ENCODE results near the gene MZB1. TPM values are rescaled to one million over a fixed set of nuclear protein-coding genes. Genes with fewer than 3 reads are reported as not detected.

Gene MZB1
- total and polyA plus RNA-seq, 2 donors: 380 to 400 TPM

- Histone ChIP-seq H3K27me3 (ENCODE audit: control insufficient read depth in 2 of 2, insufficient read depth in 1 of 2, low read length in 1 of 2) (no peaks in the 10 kb centered on the region), H3K4me1 (ENCODE audit: control insufficient read depth in 2 of 2, insufficient read depth in 2 of 2, low read length in 2 of 2) (peaks cover 13 to 19% of the 10 kb centered on the region in 2 donors), H3K27ac (ENCODE audit: low read depth in 1 of 2, low read length in 1 of 2) (no peak overlapping the region), H3K9me3 (ENCODE audit: control insufficient read depth in 2 of 2, insufficient read depth in 1 of 2, low read length in 1 of 2) (peaks cover 0 to 4% of the 10 kb centered on the region in 2 donors), H3K4me3 (ENCODE audit: low read length in 2 of 2) (no peak overlapping the region), H3K36me3 (ENCODE audit: control insufficient read depth in 2 of 2, insufficient read depth in 2 of 2, low read length in 1 of 2) (no peaks in the 10 kb centered on the region)
- DNase-seq (ENCODE audit: low read depth in 6 of 9, low spot score in 9 of 9): peak in 1 of 9 donors; percentile 20
Measured at GRCh38 chr5:139407517-139407916, 17.8 kb upstream of the MZB1 start.

- DNase-seq (ENCODE audit: low read depth in 6 of 9, low spot score in 9 of 9): no peak
- 97% methylated on average over 2 of the region's 2 CpGs for WGBS
- Histone ChIP-seq H3K4me1 (ENCODE audit: control insufficient read depth in 2 of 2, insufficient read depth in 2 of 2, low read length in 2 of 2) (peaks cover 13 to 19% of the 10 kb centered on the region in 2 donors), H3K27ac (ENCODE audit: low read depth in 1 of 2, low read length in 1 of 2) (no peak overlapping the region), H3K27me3 (ENCODE audit: control insufficient read depth in 2 of 2, insufficient read depth in 1 of 2, low read length in 1 of 2) (no peaks in the 10 kb centered on the region), H3K9me3 (ENCODE audit: control insufficient read depth in 2 of 2, insufficient read depth in 1 of 2, low read length in 1 of 2) (peaks cover 0 to 4% of the 10 kb centered on the region in 2 donors), H3K36me3 (ENCODE audit: control insufficient read depth in 2 of 2, insufficient read depth in 2 of 2, low read length in 1 of 2) (no peaks in the 10 kb centered on the region), H3K4me3 (ENCODE audit: low read length in 2 of 2) (no peak overlapping the region)
Measured at GRCh38 chr5:139406963-139407362, 17.2 kb upstream of the MZB1 start.

- no peak for DNase-seq (ENCODE audit: low read depth in 6 of 9, low spot score in 9 of 9)
- H3K36me3 ChIP-seq (ENCODE audit: control insufficient read depth in 2 of 2, insufficient read depth in 2 of 2, low read length in 1 of 2): no peaks in the 10 kb centered on the region
- peak overlapping the region; percentile 98 to 99 for H3K27ac ChIP-seq (ENCODE audit: low read depth in 1 of 2, low read length in 1 of 2)
- 74% methylated on average over 5 of the region's 5 CpGs for WGBS
- peaks cover 13 to 19% of the 10 kb centered on the region in 2 donors for H3K4me1 ChIP-seq (ENCODE audit: control insufficient read depth in 2 of 2, insufficient read depth in 2 of 2, low read length in 2 of 2)
- H3K4me3 ChIP-seq (ENCODE audit: low read length in 2 of 2): peak overlapping the region; percentile 67 to 69
- peaks cover 0 to 4% of the 10 kb centered on the region in 2 donors for H3K9me3 ChIP-seq (ENCODE audit: control insufficient read depth in 2 of 2, insufficient read depth in 1 of 2, low read length in 1 of 2)
- H3K27me3 ChIP-seq (ENCODE audit: control insufficient read depth in 2 of 2, insufficient read depth in 1 of 2, low read length in 1 of 2): no peaks in the 10 kb centered on the region
Measured at GRCh38 chr5:139404484-139404840, 14.7 kb upstream of the MZB1 start.

GRCh38 chr5:139403787-139404483 lies 14.2 kb upstream of the MZB1 start, which contains the start of gene SPATA24:
SPATA24 (minus strand) TSS chr5:139404089; CDS start chr5:139404060, 29 bp downstream.
- Histone ChIP-seq H3K27me3 (ENCODE audit: control insufficient read depth in 2 of 2, insufficient read depth in 1 of 2, low read length in 1 of 2) (no peaks in the 10 kb centered on the region), H3K36me3 (ENCODE audit: control insufficient read depth in 2 of 2, insufficient read depth in 2 of 2, low read length in 1 of 2) (no peaks in the 10 kb centered on the region), H3K27ac (ENCODE audit: low read depth in 1 of 2, low read length in 1 of 2) (peak within 1 kb of the TSS; percentile 98 to 99), H3K9me3 (ENCODE audit: control insufficient read depth in 2 of 2, insufficient read depth in 1 of 2, low read length in 1 of 2) (peaks cover 0 to 4% of the 10 kb centered on the region in 2 donors), H3K4me3 (ENCODE audit: low read length in 2 of 2) (peak within 1 kb of the TSS; percentile 67 to 69), H3K4me1 (ENCODE audit: control insufficient read depth in 2 of 2, insufficient read depth in 2 of 2, low read length in 2 of 2) (peaks cover 13 to 19% of the 10 kb centered on the region in 2 donors)
- 1% methylated on average over 41 of the region's 41 CpGs for WGBS
- peak; percentile 89 to 99 (median 97) for DNase-seq (ENCODE audit: low read depth in 6 of 9, low spot score in 9 of 9)

GRCh38 chr5:139403418-139403786 lies 13.7 kb upstream of the MZB1 start:
- Histone ChIP-seq H3K4me1 (ENCODE audit: control insufficient read depth in 2 of 2, insufficient read depth in 2 of 2, low read length in 2 of 2) (peaks cover 13 to 19% of the 10 kb centered on the region in 2 donors), H3K36me3 (ENCODE audit: control insufficient read depth in 2 of 2, insufficient read depth in 2 of 2, low read length in 1 of 2) (no peaks in the 10 kb centered on the region), H3K27ac (ENCODE audit: low read depth in 1 of 2, low read length in 1 of 2) (peak overlapping the region; percentile 98 to 99), H3K9me3 (ENCODE audit: control insufficient read depth in 2 of 2, insufficient read depth in 1 of 2, low read length in 1 of 2) (peaks cover 0 to 4% of the 10 kb centered on the region in 2 donors), H3K27me3 (ENCODE audit: control insufficient read depth in 2 of 2, insufficient read depth in 1 of 2, low read length in 1 of 2) (no peaks in the 10 kb centered on the region), H3K4me3 (ENCODE audit: low read length in 2 of 2) (peak overlapping the region; percentile 67 to 69)
- WGBS: 27% methylated on average over 7 of the region's 7 CpGs
- no peak for DNase-seq (ENCODE audit: low read depth in 6 of 9, low spot score in 9 of 9)

GRCh38 chr5:139402561-139403158 lies 12.9 kb upstream of the MZB1 start:
- peaks cover 13 to 19% of the 10 kb centered on the region in 2 donors for H3K4me1 ChIP-seq (ENCODE audit: control insufficient read depth in 2 of 2, insufficient read depth in 2 of 2, low read length in 2 of 2)
- peak overlapping the region in 1 of 2 donors; percentile 98 for H3K27ac ChIP-seq (ENCODE audit: low read depth in 1 of 2, low read length in 1 of 2)
- no peaks in the 10 kb centered on the region for H3K36me3 ChIP-seq (ENCODE audit: control insufficient read depth in 2 of 2, insufficient read depth in 2 of 2, low read length in 1 of 2)
- no peak overlapping the region for H3K4me3 ChIP-seq (ENCODE audit: low read length in 2 of 2)
- WGBS: 72% methylated on average over 7 of the region's 7 CpGs
- DNase-seq (ENCODE audit: low read depth in 6 of 9, low spot score in 9 of 9): peak in 1 of 9 donors; percentile 62
- no peaks in the 10 kb centered on the region for H3K27me3 ChIP-seq (ENCODE audit: control insufficient read depth in 2 of 2, insufficient read depth in 1 of 2, low read length in 1 of 2)
- peaks cover 0 to 4% of the 10 kb centered on the region in 2 donors for H3K9me3 ChIP-seq (ENCODE audit: control insufficient read depth in 2 of 2, insufficient read depth in 1 of 2, low read length in 1 of 2)

GRCh38 chr5:139401546-139401945 lies 11.8 kb upstream of the MZB1 start:
- no peak overlapping the region for H3K27ac ChIP-seq (ENCODE audit: low read depth in 1 of 2, low read length in 1 of 2)
- no peaks in the 10 kb centered on the region for H3K27me3 ChIP-seq (ENCODE audit: control insufficient read depth in 2 of 2, insufficient read depth in 1 of 2, low read length in 1 of 2)
- H3K4me1 ChIP-seq (ENCODE audit: control insufficient read depth in 2 of 2, insufficient read depth in 2 of 2, low read length in 2 of 2): peaks cover 13 to 23% of the 10 kb centered on the region in 2 donors
- H3K4me3 ChIP-seq (ENCODE audit: low read length in 2 of 2): no peak overlapping the region
- no peak for DNase-seq (ENCODE audit: low read depth in 6 of 9, low spot score in 9 of 9)
- peaks cover 0 to 2% of the 10 kb centered on the region in 2 donors for H3K36me3 ChIP-seq (ENCODE audit: control insufficient read depth in 2 of 2, insufficient read depth in 2 of 2, low read length in 1 of 2)
- 96% methylated on average over 10 of the region's 10 CpGs for WGBS
- peaks cover 0 to 4% of the 10 kb centered on the region in 2 donors for H3K9me3 ChIP-seq (ENCODE audit: control insufficient read depth in 2 of 2, insufficient read depth in 1 of 2, low read length in 1 of 2)

- H3K27me3 ChIP-seq (ENCODE audit: control insufficient read depth in 2 of 2, insufficient read depth in 1 of 2, low read length in 1 of 2): peaks cover 0 to 11% of the 10 kb centered on the region in 2 donors
- H3K4me1 ChIP-seq (ENCODE audit: control insufficient read depth in 2 of 2, insufficient read depth in 2 of 2, low read length in 2 of 2): peaks cover 16 to 39% of the 10 kb centered on the region in 2 donors
- H3K9me3 ChIP-seq (ENCODE audit: control insufficient read depth in 2 of 2, insufficient read depth in 1 of 2, low read length in 1 of 2): peaks cover 0 to 7% of the 10 kb centered on the region in 2 donors
- H3K36me3 ChIP-seq (ENCODE audit: control insufficient read depth in 2 of 2, insufficient read depth in 2 of 2, low read length in 1 of 2): peaks cover 0 to 7% of the 10 kb centered on the region in 2 donors
- 95% methylated on average over 6 of the region's 6 CpGs for WGBS
- DNase-seq (ENCODE audit: low read depth in 6 of 9, low spot score in 9 of 9): no peak
- H3K4me3 ChIP-seq (ENCODE audit: low read length in 2 of 2): no peak overlapping the region
- no peak overlapping the region for H3K27ac ChIP-seq (ENCODE audit: low read depth in 1 of 2, low read length in 1 of 2)
Measured at GRCh38 chr5:139399501-139400121, 9.9 kb upstream of the MZB1 start.

GRCh38 chr5:139397921-139398320 lies 8.2 kb upstream of the MZB1 start:
- H3K4me3 ChIP-seq (ENCODE audit: low read length in 2 of 2): no peak overlapping the region
- H3K27me3 ChIP-seq (ENCODE audit: control insufficient read depth in 2 of 2, insufficient read depth in 1 of 2, low read length in 1 of 2): peaks cover 0 to 28% of the 10 kb centered on the region in 2 donors
- no peak overlapping the region for H3K27ac ChIP-seq (ENCODE audit: low read depth in 1 of 2, low read length in 1 of 2)
- peaks cover 0 to 7% of the 10 kb centered on the region in 2 donors for H3K36me3 ChIP-seq (ENCODE audit: control insufficient read depth in 2 of 2, insufficient read depth in 2 of 2, low read length in 1 of 2)
- H3K9me3 ChIP-seq (ENCODE audit: control insufficient read depth in 2 of 2, insufficient read depth in 1 of 2, low read length in 1 of 2): peaks cover 0 to 5% of the 10 kb centered on the region in 2 donors
- no peak for DNase-seq (ENCODE audit: low read depth in 6 of 9, low spot score in 9 of 9)
- WGBS: 90% methylated on average over 6 of the region's 6 CpGs
- peaks cover 18 to 38% of the 10 kb centered on the region in 2 donors for H3K4me1 ChIP-seq (ENCODE audit: control insufficient read depth in 2 of 2, insufficient read depth in 2 of 2, low read length in 2 of 2)

Data from thymus (tissue), 11 donors.